SK-N-SH (cell line): ENCODE data around the gene PPP4R3A.

Source experiments
- MEF2A ChIP-seq: IDR thresholded peaks from 2 replicates; pipeline ENCODE4 v1.4.0; 2012; ENCODE audit warnings: low read depth, borderline replicate concordance
- POLR2AphosphoS5 ChIP-seq: IDR thresholded peaks from 2 replicates; pipeline ENCODE4 v1.6.1; 2012; ENCODE audit warnings: low read depth, low read length
- RFX5 ChIP-seq: IDR thresholded peaks from 2 replicates; pipeline ENCODE4 v1.6.1; 2012; ENCODE audit warnings: mild to moderate bottlenecking, improper control_type of control experiment, low read length
- TF ChIP-seq, protein P1 (sequence below): fragments of 200-600 bp; sonication (generic); IDR thresholded peaks from 2 replicates; pipeline ENCODE4 v1.6.1; 2017; ENCODE audit warnings: antibody characterized with exemption, mild to moderate bottlenecking, moderate library complexity

DNA sequence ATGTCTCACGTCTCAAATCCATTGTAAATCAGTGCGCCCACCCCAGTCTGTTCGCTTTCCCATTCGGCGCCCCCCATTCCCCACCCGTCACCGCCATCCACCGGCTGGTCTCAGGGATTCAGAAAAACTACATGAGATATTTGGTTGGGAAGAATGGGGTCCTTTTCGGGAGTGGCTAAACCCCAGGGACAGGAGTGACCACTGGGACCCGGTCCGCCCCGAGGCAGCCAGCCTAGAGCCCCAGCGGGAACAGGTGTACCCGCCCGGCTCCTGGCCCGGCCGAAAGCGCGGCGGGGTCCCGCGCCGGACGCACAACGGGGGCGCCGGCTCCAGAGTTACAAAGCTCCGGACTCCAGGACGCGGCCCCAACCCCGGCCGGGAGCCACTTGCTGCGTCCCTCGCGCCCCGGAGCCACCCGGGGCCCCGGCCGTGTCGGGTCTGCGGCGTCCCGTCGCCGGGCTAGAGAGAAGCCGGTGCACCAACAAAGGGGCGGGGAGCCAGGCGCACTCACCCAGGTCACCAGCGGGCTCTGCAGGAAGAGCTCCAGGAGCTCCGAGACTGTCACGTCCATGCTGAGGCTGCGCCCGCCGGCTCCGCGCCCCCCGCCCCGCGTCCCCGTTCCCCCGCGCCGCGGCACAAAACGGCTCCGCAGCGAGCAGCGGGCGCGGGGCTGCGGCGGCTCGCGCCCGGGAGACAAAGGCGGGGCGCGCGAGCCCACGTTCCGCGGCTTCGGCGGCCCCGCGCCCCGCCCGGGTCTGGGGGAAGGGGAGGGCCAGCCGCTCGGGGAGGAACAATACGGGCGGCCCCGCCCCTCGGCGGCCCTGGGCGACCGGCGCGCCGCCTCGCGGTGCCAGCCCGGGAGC, 92.8 kb downstream of the PPP4R3A start, which contains the start of gene CCDC88C:
- TF ChIP-seq POLR2AphosphoS5 (no peak), MEF2A (no peak), RFX5 (no peak)
- TF ChIP-seq, protein P1, sequence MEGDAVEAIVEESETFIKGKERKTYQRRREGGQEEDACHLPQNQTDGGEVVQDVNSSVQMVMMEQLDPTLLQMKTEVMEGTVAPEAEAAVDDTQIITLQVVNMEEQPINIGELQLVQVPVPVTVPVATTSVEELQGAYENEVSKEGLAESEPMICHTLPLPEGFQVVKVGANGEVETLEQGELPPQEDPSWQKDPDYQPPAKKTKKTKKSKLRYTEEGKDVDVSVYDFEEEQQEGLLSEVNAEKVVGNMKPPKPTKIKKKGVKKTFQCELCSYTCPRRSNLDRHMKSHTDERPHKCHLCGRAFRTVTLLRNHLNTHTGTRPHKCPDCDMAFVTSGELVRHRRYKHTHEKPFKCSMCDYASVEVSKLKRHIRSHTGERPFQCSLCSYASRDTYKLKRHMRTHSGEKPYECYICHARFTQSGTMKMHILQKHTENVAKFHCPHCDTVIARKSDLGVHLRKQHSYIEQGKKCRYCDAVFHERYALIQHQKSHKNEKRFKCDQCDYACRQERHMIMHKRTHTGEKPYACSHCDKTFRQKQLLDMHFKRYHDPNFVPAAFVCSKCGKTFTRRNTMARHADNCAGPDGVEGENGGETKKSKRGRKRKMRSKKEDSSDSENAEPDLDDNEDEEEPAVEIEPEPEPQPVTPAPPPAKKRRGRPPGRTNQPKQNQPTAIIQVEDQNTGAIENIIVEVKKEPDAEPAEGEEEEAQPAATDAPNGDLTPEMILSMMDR: no peak
